ENCODE measurements around the gene PPM1F.
A peak's percentile ranks its signal among the peaks of the same experiment; 100 is the strongest.

The PPM1F gene

GRCh38 chr22:21952586-21953571 is at the start of gene PPM1F:
Gene PPM1F (minus strand): TSS chr22:21952848. CDS start chr22:21946048, 6,800 bp downstream.
- peak; percentile 90 for DNase-seq (ENCODE audit: low spot score)

- no peak for DNase-seq (ENCODE audit: low spot score)
These were observed 49.2 kb upstream of the PPM1F start for GRCh38 chr22:22001664-22002525.

- DNase-seq (ENCODE audit: low spot score) = no peak
These were observed 46.1 kb upstream of the PPM1F start for GRCh38 chr22:21998595-21999247.

GRCh38 chr22:21996175-21996720 is 43.6 kb upstream of the PPM1F start:
- DNase-seq (ENCODE audit: low spot score) = no peak

- DNase-seq (ENCODE audit: low spot score) = no peak
These were observed 43.0 kb upstream of the PPM1F start for GRCh38 chr22:21995660-21996059.

GRCh38 chr22:21994881-21995444 is 42.3 kb upstream of the PPM1F start:
- no peak for DNase-seq (ENCODE audit: low spot score)

GRCh38 chr22:21992593-21993237 is 40.1 kb upstream of the PPM1F start:
- no peak for DNase-seq (ENCODE audit: low spot score)

- no peak for DNase-seq (ENCODE audit: low spot score)
These were observed 39.1 kb upstream of the PPM1F start for GRCh38 chr22:21991774-21992173.

- DNase-seq (ENCODE audit: low spot score) = no peak
These were observed 38.6 kb upstream of the PPM1F start for GRCh38 chr22:21991304-21991596.

- DNase-seq (ENCODE audit: low spot score) = no peak
These were observed 38.0 kb upstream of the PPM1F start for GRCh38 chr22:21990445-21991303.

GRCh38 chr22:21989049-21989448 is 36.4 kb upstream of the PPM1F start:
- no peak for DNase-seq (ENCODE audit: low spot score)

- no peak for DNase-seq (ENCODE audit: low spot score)
These were observed 32.6 kb upstream of the PPM1F start for GRCh38 chr22:21985214-21985613.

- DNase-seq (ENCODE audit: low spot score) = no peak
These were observed 32.1 kb upstream of the PPM1F start for GRCh38 chr22:21984793-21985192.

GRCh38 chr22:21982338-21982965 is 29.8 kb upstream of the PPM1F start, which contains the start of gene TOP3B:
Gene TOP3B (minus strand): TSS chr22:21982787. CDS start chr22:21975709, 7,078 bp downstream.
- peak; percentile 70 for DNase-seq (ENCODE audit: low spot score)

GRCh38 chr22:21981874-21982273 is 29.2 kb upstream of the PPM1F start:
- DNase-seq (ENCODE audit: low spot score) = no peak

GRCh38 chr22:21980547-21980946 is 27.9 kb upstream of the PPM1F start:
- DNase-seq (ENCODE audit: low spot score) = no peak

GRCh38 chr22:21978564-21979386 is 26.1 kb upstream of the PPM1F start:
- DNase-seq (ENCODE audit: low spot score) = no peak

- DNase-seq (ENCODE audit: low spot score) = no peak
These were observed 25.2 kb upstream of the PPM1F start for GRCh38 chr22:21977814-21978213.

GRCh38 chr22:21975854-21976345 is 23.3 kb upstream of the PPM1F start:
- no peak for DNase-seq (ENCODE audit: low spot score)
